ENCODE data around the gene MFSD6.
"Not testable (repeated sequence)": the region's sequence is repeated elsewhere in the genome, so short reads cannot be mapped to it uniquely, and the experiment has no call there.

DNA sequence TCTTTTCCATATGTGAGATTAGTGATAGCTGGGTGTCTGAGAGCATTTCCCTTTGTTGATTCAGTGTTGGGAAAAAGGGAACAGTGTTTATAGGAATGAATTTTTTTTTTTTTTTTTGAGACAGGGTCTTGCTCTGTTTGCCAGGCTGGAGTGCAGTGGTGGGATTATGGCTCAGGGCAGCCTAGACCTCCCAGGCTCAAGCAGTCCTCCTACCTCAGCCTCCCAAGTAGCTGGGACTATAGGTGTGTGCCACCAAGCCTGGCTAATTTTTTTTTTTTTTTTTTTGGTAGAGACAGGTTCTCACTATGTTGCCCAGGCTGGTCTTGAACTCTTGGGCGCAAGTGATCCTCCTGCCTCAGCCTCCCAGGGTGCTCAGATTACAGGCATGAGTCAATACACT, 60.2 kb downstream of the MFSD6 start:
- TF ChIP-seq CTCF (IDR thresholded peaks at IDR 0.05; ENCODE audit: poor library complexity, severe bottlenecking); SMC3 (conservative IDR thresholded peaks at IDR 0.05; ENCODE audit: poor library complexity); EZH2 (IDR thresholded peaks at IDR 0.05; ENCODE audit: borderline replicate concordance, insufficient read depth, low read length, poor library complexity, severe bottlenecking); RAD21 (conservative IDR thresholded peaks at IDR 0.05): not testable (repeated sequence)
- TF ChIP-seq, protein P1, sequence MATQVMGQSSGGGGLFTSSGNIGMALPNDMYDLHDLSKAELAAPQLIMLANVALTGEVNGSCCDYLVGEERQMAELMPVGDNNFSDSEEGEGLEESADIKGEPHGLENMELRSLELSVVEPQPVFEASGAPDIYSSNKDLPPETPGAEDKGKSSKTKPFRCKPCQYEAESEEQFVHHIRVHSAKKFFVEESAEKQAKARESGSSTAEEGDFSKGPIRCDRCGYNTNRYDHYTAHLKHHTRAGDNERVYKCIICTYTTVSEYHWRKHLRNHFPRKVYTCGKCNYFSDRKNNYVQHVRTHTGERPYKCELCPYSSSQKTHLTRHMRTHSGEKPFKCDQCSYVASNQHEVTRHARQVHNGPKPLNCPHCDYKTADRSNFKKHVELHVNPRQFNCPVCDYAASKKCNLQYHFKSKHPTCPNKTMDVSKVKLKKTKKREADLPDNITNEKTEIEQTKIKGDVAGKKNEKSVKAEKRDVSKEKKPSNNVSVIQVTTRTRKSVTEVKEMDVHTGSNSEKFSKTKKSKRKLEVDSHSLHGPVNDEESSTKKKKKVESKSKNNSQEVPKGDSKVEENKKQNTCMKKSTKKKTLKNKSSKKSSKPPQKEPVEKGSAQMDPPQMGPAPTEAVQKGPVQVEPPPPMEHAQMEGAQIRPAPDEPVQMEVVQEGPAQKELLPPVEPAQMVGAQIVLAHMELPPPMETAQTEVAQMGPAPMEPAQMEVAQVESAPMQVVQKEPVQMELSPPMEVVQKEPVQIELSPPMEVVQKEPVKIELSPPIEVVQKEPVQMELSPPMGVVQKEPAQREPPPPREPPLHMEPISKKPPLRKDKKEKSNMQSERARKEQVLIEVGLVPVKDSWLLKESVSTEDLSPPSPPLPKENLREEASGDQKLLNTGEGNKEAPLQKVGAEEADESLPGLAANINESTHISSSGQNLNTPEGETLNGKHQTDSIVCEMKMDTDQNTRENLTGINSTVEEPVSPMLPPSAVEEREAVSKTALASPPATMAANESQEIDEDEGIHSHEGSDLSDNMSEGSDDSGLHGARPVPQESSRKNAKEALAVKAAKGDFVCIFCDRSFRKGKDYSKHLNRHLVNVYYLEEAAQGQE (IDR thresholded peaks at IDR 0.05; ENCODE audit: borderline replicate concordance), result not testable (repeated sequence)

Data from neural cell (in vitro differentiated cells).